ENCODE results near the gene HMGN2.

HMGN2 gene

DNA sequence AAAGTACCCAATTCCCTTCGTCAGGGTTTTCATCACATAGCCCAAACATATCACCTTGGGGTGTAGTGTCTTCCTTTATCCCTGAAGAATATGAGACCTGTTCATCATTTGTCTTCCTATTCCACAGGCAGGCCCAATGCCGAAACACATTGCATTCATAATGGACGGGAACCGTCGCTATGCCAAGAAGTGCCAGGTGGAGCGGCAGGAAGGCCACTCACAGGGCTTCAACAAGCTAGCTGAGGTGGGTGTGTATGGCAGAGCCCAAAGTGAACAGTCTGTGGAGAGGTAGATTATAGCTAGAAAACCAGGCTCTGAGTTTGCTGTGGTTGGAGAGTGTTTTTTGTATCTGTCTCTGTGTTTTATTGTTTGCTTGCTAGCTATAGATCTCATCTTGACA lies 34.2 kb upstream of the HMGN2 start:
- no peaks in the 10 kb centered on the region for H3K9me3 ChIP-seq
- H3K4me1 ChIP-seq (ENCODE audit: control insufficient read depth in 1 of 2, insufficient read depth in 1 of 2, low read depth in 1 of 2, low read length in 1 of 2), result peaks cover 3 to 15% of the 10 kb centered on the region in 2 experiments
- peaks cover 61% of the 10 kb centered on the region for H3K36me3 ChIP-seq
- no peak overlapping the region for H3K27ac ChIP-seq
- no peak overlapping the region for H3K4me3 ChIP-seq (ENCODE audit: low read depth in 1 of 2, low read length in 1 of 2)
- TF ChIP-seq CTCF (IDR thresholded peaks at IDR 0.05), result no peak
- H3K27me3 ChIP-seq, result no peaks in the 10 kb centered on the region

DNA sequence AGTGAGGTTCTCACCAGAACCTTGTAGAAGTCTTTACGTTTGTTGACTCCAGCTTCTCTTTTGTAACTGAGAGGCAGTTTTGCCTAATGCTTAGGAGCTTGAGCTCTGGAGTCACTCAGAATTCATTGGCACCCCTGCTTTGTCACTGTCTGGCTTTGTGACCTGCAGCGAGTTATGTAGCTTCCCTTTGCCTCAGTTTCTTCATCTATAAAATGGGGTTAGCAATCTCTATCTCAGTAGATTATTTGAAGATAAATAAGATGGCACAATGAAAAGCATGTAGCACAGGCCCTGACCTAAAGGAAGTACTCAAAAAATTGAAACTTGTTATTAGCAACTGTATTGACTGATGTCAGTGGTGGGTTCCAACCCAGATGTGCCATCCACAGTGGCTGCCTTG lies 32.0 kb upstream of the HMGN2 start:
- H3K27me3 ChIP-seq, result no peaks in the 10 kb centered on the region
- H3K36me3 ChIP-seq, result peaks cover 83% of the 10 kb centered on the region
- no peaks in the 10 kb centered on the region for H3K9me3 ChIP-seq
- H3K27ac ChIP-seq, result no peak overlapping the region
- no peak for TF ChIP-seq CTCF (IDR thresholded peaks at IDR 0.05)
- no peak overlapping the region for H3K4me3 ChIP-seq (ENCODE audit: low read depth in 1 of 2, low read length in 1 of 2)
- H3K4me1 ChIP-seq (ENCODE audit: control insufficient read depth in 1 of 2, insufficient read depth in 1 of 2, low read depth in 1 of 2, low read length in 1 of 2), result no peaks in the 10 kb centered on the region

DNA sequence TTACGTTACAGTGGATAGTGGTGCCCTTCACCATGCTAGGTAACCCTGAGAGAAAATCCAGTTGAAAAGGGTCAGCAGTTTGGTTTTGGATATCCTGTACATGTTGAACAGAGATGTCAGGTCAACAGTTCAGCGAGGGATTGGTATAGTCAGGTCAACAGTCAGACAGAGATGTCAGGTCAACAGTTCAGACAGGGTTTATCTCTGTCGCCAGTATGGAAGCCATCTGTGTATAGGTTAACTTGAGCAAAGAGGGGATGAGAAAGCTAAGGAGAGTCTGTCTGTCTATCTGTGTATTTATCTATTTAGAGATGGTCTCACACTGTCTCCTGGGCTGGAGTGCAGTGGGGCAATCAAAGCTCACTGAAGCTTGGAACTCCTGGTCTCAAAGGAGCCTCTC lies 22.4 kb upstream of the HMGN2 start:
- no peaks in the 10 kb centered on the region for H3K27me3 ChIP-seq
- H3K4me1 ChIP-seq (ENCODE audit: control insufficient read depth in 1 of 2, insufficient read depth in 1 of 2, low read depth in 1 of 2, low read length in 1 of 2), result no peaks in the 10 kb centered on the region
- H3K9me3 ChIP-seq, result no peaks in the 10 kb centered on the region
- H3K36me3 ChIP-seq, result peaks cover 91% of the 10 kb centered on the region
- H3K4me3 ChIP-seq (ENCODE audit: low read depth in 1 of 2, low read length in 1 of 2), result no peak overlapping the region
- no peak overlapping the region for H3K27ac ChIP-seq
- TF ChIP-seq CTCF (IDR thresholded peaks at IDR 0.05), result no peak

- peaks cover 93% of the 10 kb centered on the region for H3K36me3 ChIP-seq
- H3K9me3 ChIP-seq, result no peaks in the 10 kb centered on the region
- TF ChIP-seq CTCF (IDR thresholded peaks at IDR 0.05), result no peak
- H3K27ac ChIP-seq, result no peak overlapping the region
- H3K27me3 ChIP-seq, result no peaks in the 10 kb centered on the region
- no peak overlapping the region for H3K4me3 ChIP-seq (ENCODE audit: low read depth in 1 of 2, low read length in 1 of 2)
- H3K4me1 ChIP-seq (ENCODE audit: control insufficient read depth in 1 of 2, insufficient read depth in 1 of 2, low read depth in 1 of 2, low read length in 1 of 2), result no peaks in the 10 kb centered on the region
Measured at GRCh38 chr1:26450908-26451307, 21.3 kb upstream of the HMGN2 start.

DNA sequence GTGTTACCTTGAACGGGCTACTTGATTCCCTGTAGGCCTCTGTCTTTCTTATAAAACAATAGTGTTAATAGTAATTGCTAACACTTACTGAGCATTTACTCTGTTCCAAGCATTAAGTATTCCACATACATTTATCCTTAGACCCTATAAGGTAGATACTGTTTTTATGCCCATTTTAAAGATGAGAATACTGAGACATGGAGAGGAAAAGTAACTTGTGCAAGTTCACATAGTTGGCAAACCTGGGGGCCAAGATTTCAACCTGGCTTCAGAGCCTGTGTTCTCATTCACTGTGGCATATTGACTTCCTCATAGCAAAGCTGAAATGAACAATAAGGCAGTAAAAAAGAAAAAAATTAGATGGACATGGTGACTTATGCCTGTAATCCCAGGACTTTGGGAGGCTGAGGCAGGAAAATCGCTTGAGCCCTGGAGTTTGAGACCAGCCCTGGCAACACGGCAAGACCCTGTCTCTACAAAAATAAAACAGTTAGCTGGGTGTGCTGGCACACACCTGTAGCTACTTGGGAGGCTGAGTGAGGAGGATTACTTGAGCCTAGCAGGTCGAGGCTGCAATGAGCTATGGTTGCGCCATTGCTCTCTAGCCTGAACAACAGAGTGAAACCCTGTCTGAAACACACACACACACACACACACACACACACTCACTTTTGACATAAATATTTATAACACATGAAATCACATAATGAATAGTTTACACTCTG lies 19.6 kb upstream of the HMGN2 start:
- Histone ChIP-seq H3K36me3 (peaks cover 90% of the 10 kb centered on the region), H3K9me3 (no peaks in the 10 kb centered on the region), H3K27ac (no peak overlapping the region), H3K4me1 (ENCODE audit: control insufficient read depth in 1 of 2, insufficient read depth in 1 of 2, low read depth in 1 of 2, low read length in 1 of 2) (no peaks in the 10 kb centered on the region), H3K4me3 (ENCODE audit: low read depth in 1 of 2, low read length in 1 of 2) (no peak overlapping the region), H3K27me3 (no peaks in the 10 kb centered on the region)
- TF ChIP-seq CTCF (IDR thresholded peaks at IDR 0.05), result no peak

Measured in neutrophil (primary cell).